Glomerular visceral epithelial cell (primary cell): Measurements from ENCODE around the gene HPSE.
A peak's percentile ranks its signal among the peaks of the same experiment; 100 is the strongest.

Source experiments
- DNase-seq: peaks from one replicate; pipeline ENCODE4 v3.0.0-alpha.2; 2016; ENCODE audit errors: extremely low spot score

HPSE gene

GRCh38 chr4:83334425-83335241 is at the start of gene HPSE:
Gene HPSE, minus strand, starts transcription at chr4:83334848. Its CDS starts 66 bp downstream, at chr4:83334782.
- peak; percentile 92 for DNase-seq

- DNase-seq = no peak
Observed at GRCh38 chr4:83382850-83383249, 48.2 kb upstream of the HPSE start.

- DNase-seq = no peak
Observed at GRCh38 chr4:83381173-83381572, 46.5 kb upstream of the HPSE start.

- no peak for DNase-seq
Observed at GRCh38 chr4:83378419-83378818, 43.8 kb upstream of the HPSE start.

- no peak for DNase-seq
Observed at GRCh38 chr4:83372931-83373330, 38.3 kb upstream of the HPSE start.

GRCh38 chr4:83371936-83372335 is 37.3 kb upstream of the HPSE start:
- peak; percentile 57 for DNase-seq

- DNase-seq = no peak
Observed at GRCh38 chr4:83371235-83371634, 36.6 kb upstream of the HPSE start.

- DNase-seq = peak; percentile 64
Observed at GRCh38 chr4:83370640-83370906, 35.9 kb upstream of the HPSE start.

GRCh38 chr4:83369831-83370639 is 35.4 kb upstream of the HPSE start:
- DNase-seq = no peak

- DNase-seq = no peak
Observed at GRCh38 chr4:83364312-83364711, 29.7 kb upstream of the HPSE start.

- DNase-seq = peak; percentile 25
Observed at GRCh38 chr4:83362492-83363329, 28.1 kb upstream of the HPSE start.

GRCh38 chr4:83361416-83362103 is 26.9 kb upstream of the HPSE start:
- no peak for DNase-seq

GRCh38 chr4:83360018-83360417 is 25.4 kb upstream of the HPSE start:
- DNase-seq = no peak

GRCh38 chr4:83358410-83358809 is 23.8 kb upstream of the HPSE start:
- peak; percentile 83 for DNase-seq

GRCh38 chr4:83356899-83357661 is 22.4 kb upstream of the HPSE start:
- peak; percentile 85 for DNase-seq

GRCh38 chr4:83353516-83353915 is 18.9 kb upstream of the HPSE start:
- DNase-seq = no peak

- DNase-seq = no peak
Observed at GRCh38 chr4:83348074-83348473, 13.4 kb upstream of the HPSE start.

- DNase-seq = no peak
Observed at GRCh38 chr4:83342476-83342875, 7.8 kb upstream of the HPSE start.

- peak; percentile 41 for DNase-seq
Observed at GRCh38 chr4:83340692-83341343, 6.2 kb upstream of the HPSE start.

GRCh38 chr4:83339573-83339972 is 4.9 kb upstream of the HPSE start:
- no peak for DNase-seq
